Neural progenitor cell (in vitro differentiated cells): ENCODE data around the gene SCFD2. TPM values are rescaled to one million over a fixed set of nuclear protein-coding genes. Genes with fewer than 3 reads are reported as not detected.

Experiments
- DNase-seq: peaks from one replicate; pipeline ENCODE4 v3.0.0-alpha.2; 2016; ENCODE audit warnings: low spot score
- H2AFZ ChIP-seq: fragments of 200-600 bp; sonication (generic); replicated peaks from 2 replicates; pipeline ENCODE4 v1.6.1; 2016; ENCODE audit warnings: antibody characterized with exemption
- H3F3A ChIP-seq: fragments of 200-600 bp; sonication (generic); 2 replicates; pipeline ENCODE4 v1.6.1; 2016; ENCODE audit warnings: antibody characterized with exemption, low read depth
- H3K27ac ChIP-seq: fragments of 200-600 bp; sonication (generic); 2 replicates; pipeline ENCODE4 v1.5.1; 2016; ENCODE audit warnings: mild to moderate bottlenecking
- H3K27me3 ChIP-seq: fragments of 200-600 bp; sonication (generic); 2 replicates; pipeline ENCODE4 v1.6.1; 2016; ENCODE audit warnings: mild to moderate bottlenecking, moderate library complexity
- H3K36me3 ChIP-seq: fragments of 200-600 bp; sonication (generic); 2 replicates; pipeline ENCODE4 v1.5.1; 2016
- H3K4me1 ChIP-seq: fragments of 200-600 bp; sonication (generic); 2 replicates; pipeline ENCODE4 v1.6.1; 2016; ENCODE audit warnings: mixed run types
- H3K4me2 ChIP-seq: fragments of 200-600 bp; sonication (generic); 2 replicates; pipeline ENCODE4 v1.6.1; 2016
- H3K4me3 ChIP-seq: fragments of 200-600 bp; sonication (generic); 2 replicates; pipeline ENCODE4 v1.5.1; 2016
- H3K79me2 ChIP-seq: fragments of 200-600 bp; sonication (generic); 2 replicates; pipeline ENCODE4 v1.6.1; 2016; ENCODE audit warnings: low read depth
- H3K9ac ChIP-seq: fragments of 200-600 bp; sonication (generic); 2 replicates; pipeline ENCODE4 v1.6.1; 2016
- H3K9me3 ChIP-seq: fragments of 200-600 bp; sonication (generic); 2 replicates; pipeline ENCODE4 v1.5.1; 2016; ENCODE audit warnings: low read depth
- H4K20me1 ChIP-seq: fragments of 200-600 bp; sonication (generic); 2 replicates; pipeline ENCODE4 v1.6.1; 2016; ENCODE audit warnings: low read depth
- H3K27ac Mint-ChIP-seq: 3 replicates; pipeline ENCODE4 v1.8.0; 2021; ENCODE audit warnings: mixed read lengths
- H3K27me3 Mint-ChIP-seq: 2 replicates; pipeline ENCODE4 v1.8.0; 2022; ENCODE audit warnings: low read depth, mild to moderate bottlenecking, inconsistent platforms, moderate library complexity, mixed read lengths; ENCODE audit not compliant: insufficient read depth
- H3K36me3 Mint-ChIP-seq: 3 replicates; pipeline ENCODE4 v1.8.0; 2021; ENCODE audit warnings: mixed read lengths
- H3K4me1 Mint-ChIP-seq: 3 replicates; pipeline ENCODE4 v1.8.0; 2021; ENCODE audit warnings: mixed read lengths
- H3K4me3 Mint-ChIP-seq: 3 replicates; pipeline ENCODE4 v1.8.0; 2021; ENCODE audit warnings: mild to moderate bottlenecking, moderate library complexity, mixed read lengths
- H3K9me3 Mint-ChIP-seq: 3 replicates; pipeline ENCODE4 v1.8.0; 2020; ENCODE audit warnings: mixed read lengths
- CTCF ChIP-seq: fragments of 200-600 bp; sonication (generic); IDR thresholded peaks from 2 replicates; pipeline ENCODE4 v1.5.1; 2017; ENCODE audit warnings: antibody characterized with exemption, mild to moderate bottlenecking
- EZH2 ChIP-seq: fragments of 200-600 bp; sonication (generic); IDR thresholded peaks from 2 replicates; pipeline ENCODE4 v1.6.1; 2017; ENCODE audit warnings: antibody characterized with exemption, mild to moderate bottlenecking, moderate library complexity
- EZH2phosphoT487 ChIP-seq: fragments of 200-600 bp; sonication (generic); IDR thresholded peaks from 2 replicates; pipeline ENCODE4 v1.6.1; 2017; ENCODE audit warnings: antibody characterized with exemption
- total RNA-seq: library from RNA; depleted of rRNA; stranded (reverse); fragments of >200 nt; gene quantifications from 2 replicates; pipeline ENCODE4 v1.2.3, GENCODE V29; 2015; ENCODE audit warnings: low replicate concordance

SCFD2 gene
- total RNA-seq, 1 donor from 2014 or later, result 4.8 TPM

DNA sequence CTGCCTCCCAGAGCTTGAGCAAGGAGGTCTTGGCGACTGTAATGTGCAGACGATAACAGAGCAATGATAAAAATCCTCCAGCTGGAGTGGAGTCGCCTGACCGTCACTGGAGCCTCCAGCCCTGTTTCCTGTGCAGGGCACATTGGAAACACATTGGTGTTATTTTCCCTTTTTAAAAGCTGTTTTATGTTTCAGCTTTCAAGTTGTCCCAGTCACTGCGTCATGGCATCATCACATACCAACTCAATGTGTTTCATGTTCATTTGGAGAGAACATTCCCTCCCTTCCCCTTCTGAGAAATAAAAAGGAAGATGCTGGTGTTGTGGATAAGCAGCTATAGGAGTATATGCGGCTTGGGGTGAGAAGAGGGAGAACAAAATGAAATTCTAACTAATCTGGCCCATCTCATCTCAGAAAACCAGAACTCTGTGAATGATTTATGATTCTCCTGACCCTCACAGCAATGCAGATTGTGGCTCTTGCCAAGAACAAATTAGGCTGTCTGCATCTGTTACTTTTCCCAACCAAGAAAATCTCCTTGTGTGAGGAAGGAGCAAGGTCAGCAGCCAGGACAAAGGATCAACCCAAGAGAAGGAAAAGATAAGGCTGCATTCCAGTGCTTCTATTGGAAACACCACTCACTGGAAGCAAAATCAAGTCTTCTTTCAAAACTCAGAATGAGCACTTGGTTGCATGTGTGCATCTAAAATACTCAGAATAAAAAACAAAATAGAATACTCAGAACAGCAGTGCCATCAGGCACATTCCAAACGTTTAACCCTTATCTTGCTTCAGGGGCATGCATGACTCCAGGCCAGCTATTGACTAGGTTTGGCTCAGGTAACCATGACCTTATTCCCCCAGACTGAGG is 369.4 kb downstream of the SCFD2 start:
- H3K4me2 ChIP-seq, result no peak overlapping the region
- Mint-ChIP-seq H3K9me3 (peaks cover 17% of the 10 kb centered on the region), H3K27ac (peak overlapping the region; percentile 82), H3K27me3 (peaks cover 6% of the 10 kb centered on the region), H3K36me3 (no peaks in the 10 kb centered on the region), H3K4me3 (no peak overlapping the region), H3K4me1 (peaks cover 16% of the 10 kb centered on the region)
- H3K36me3 ChIP-seq, result no peaks in the 10 kb centered on the region
- H3K9ac ChIP-seq, result no peak overlapping the region
- no peaks in the 10 kb centered on the region for H3K27me3 ChIP-seq
- no peaks in the 10 kb centered on the region for H3K9me3 ChIP-seq
- H3F3A ChIP-seq, result no peaks in the 10 kb centered on the region
- no peak for DNase-seq
- no peaks in the 10 kb centered on the region for H4K20me1 ChIP-seq
- H3K4me3 ChIP-seq, result no peak overlapping the region
- H3K27ac ChIP-seq, result no peak overlapping the region
- TF ChIP-seq CTCF, result no peak
- TF ChIP-seq EZH2phosphoT487, result no peak
- no peak for TF ChIP-seq EZH2
- H3K4me1 ChIP-seq, result no peaks in the 10 kb centered on the region
- no peak overlapping the region for H2AFZ ChIP-seq
- H3K79me2 ChIP-seq, result no peaks in the 10 kb centered on the region

DNA sequence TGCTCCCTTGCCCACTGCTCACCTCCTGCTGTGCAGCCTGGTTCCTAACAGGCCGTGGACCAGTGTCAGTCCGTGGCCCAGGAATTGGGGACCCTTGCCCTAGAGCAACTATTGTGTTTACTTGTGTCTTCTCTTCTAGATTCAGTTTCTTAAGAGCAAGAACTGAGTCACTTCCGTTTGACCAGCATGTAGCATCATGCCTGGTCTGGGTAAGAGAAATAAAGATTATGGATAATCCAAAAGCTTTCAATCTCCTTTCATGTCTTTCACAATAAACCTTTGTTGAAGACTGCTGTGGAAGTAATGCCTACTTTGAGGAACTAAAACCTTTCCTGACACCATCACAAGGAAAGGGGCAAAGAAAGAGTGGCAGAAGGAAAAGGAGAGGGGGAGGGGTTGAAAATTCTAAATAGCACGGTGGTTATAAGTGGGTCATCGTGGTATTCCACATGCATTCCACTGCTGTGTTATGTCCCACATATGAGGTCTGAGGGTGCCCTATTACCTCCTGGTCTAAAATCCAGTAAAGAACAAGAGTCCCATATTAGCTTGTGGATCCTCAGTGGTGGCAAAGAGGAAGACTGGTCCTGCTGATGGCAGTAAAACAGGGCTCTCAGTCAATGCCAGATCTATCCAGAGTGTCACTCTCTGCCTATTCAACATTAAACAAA is 370.4 kb downstream of the SCFD2 start:
- H3K79me2 ChIP-seq, result no peaks in the 10 kb centered on the region
- Mint-ChIP-seq H3K27me3 (peaks cover 11% of the 10 kb centered on the region), H3K27ac (peak overlapping the region; percentile 60), H3K4me1 (peaks cover 16% of the 10 kb centered on the region), H3K4me3 (no peak overlapping the region), H3K9me3 (peaks cover 26% of the 10 kb centered on the region), H3K36me3 (peaks cover 2% of the 10 kb centered on the region)
- no peak overlapping the region for H3K27ac ChIP-seq
- DNase-seq, result no peak
- TF ChIP-seq EZH2 (no peak), CTCF (no peak), EZH2phosphoT487 (no peak)
- H3K4me3 ChIP-seq, result no peak overlapping the region
- H4K20me1 ChIP-seq, result no peaks in the 10 kb centered on the region
- H3K4me2 ChIP-seq, result no peak overlapping the region
- no peak overlapping the region for H3K9ac ChIP-seq
- H3F3A ChIP-seq, result no peaks in the 10 kb centered on the region
- H3K4me1 ChIP-seq, result no peaks in the 10 kb centered on the region
- H3K36me3 ChIP-seq, result no peaks in the 10 kb centered on the region
- no peaks in the 10 kb centered on the region for H3K9me3 ChIP-seq
- H2AFZ ChIP-seq, result no peak overlapping the region
- H3K27me3 ChIP-seq, result no peaks in the 10 kb centered on the region

GRCh38 chr4:52994567-52994966 is 371.3 kb downstream of the SCFD2 start:
- H3K27me3 Mint-ChIP-seq, result peaks cover 11% of the 10 kb centered on the region
- Histone ChIP-seq H3K27me3 (no peaks in the 10 kb centered on the region), H3K4me1 (no peaks in the 10 kb centered on the region), H3K79me2 (no peaks in the 10 kb centered on the region), H3K9ac (no peak overlapping the region), H2AFZ (no peak overlapping the region), H3K27ac (no peak overlapping the region), H4K20me1 (no peaks in the 10 kb centered on the region), H3K4me2 (no peak overlapping the region), H3K36me3 (no peaks in the 10 kb centered on the region), H3K4me3 (no peak overlapping the region), H3F3A (no peaks in the 10 kb centered on the region), H3K9me3 (no peaks in the 10 kb centered on the region)
- H3K27ac Mint-ChIP-seq, result no peak overlapping the region
- peaks cover 18% of the 10 kb centered on the region for H3K4me1 Mint-ChIP-seq
- H3K36me3 Mint-ChIP-seq, result peaks cover 2% of the 10 kb centered on the region
- H3K4me3 Mint-ChIP-seq, result no peak overlapping the region
- DNase-seq, result no peak
- H3K9me3 Mint-ChIP-seq, result peaks cover 26% of the 10 kb centered on the region
- TF ChIP-seq EZH2 (no peak), CTCF (no peak), EZH2phosphoT487 (no peak)
